Large intestine (tissue), 3 donors: ENCODE results near the gene SEPTIN10. TPM values are rescaled to one million over a fixed set of nuclear protein-coding genes. Genes with fewer than 3 reads are reported as not detected.

ENCODE experiments used
- DNase-seq, 2 donors: peaks; one replicate each; pipeline versions ENCODE4 v3.0.0 to v3.0.0-alpha.2; 2013
- H3K27ac ChIP-seq: one replicate; pipeline ENCODE4 v1.5.1; 2013; ENCODE audit warnings: low read length
- H3K27me3 ChIP-seq: 2 replicates; pipeline ENCODE4 v1.6.1; 2013; ENCODE audit warnings: low read length; ENCODE audit not compliant: control insufficient read depth, insufficient read depth
- H3K36me3 ChIP-seq: 2 replicates; pipeline ENCODE4 v1.6.1; 2013; ENCODE audit warnings: low read length; ENCODE audit not compliant: control insufficient read depth, insufficient read depth
- H3K4me1 ChIP-seq: one replicate; pipeline ENCODE4 v1.6.1; 2013; ENCODE audit warnings: low read length; ENCODE audit not compliant: control insufficient read depth, insufficient read depth
- H3K4me3 ChIP-seq: one replicate; pipeline ENCODE4 v1.5.1; 2013; ENCODE audit warnings: low read length
- H3K9me3 ChIP-seq: one replicate; pipeline ENCODE4 v1.6.1; 2013; ENCODE audit warnings: mild to moderate bottlenecking, low read depth, low read length, moderate library complexity; ENCODE audit not compliant: control insufficient read depth
- WGBS: methylation state at CpG from one replicate; pipeline ENCODE4 v1.1.5; 2013; ENCODE audit warnings: low lambda C conversion rate; ENCODE audit not compliant: insufficient coverage; 5-methylcytosine and 5-hydroxymethylcytosine counted together
- polyA plus RNA-seq: library from polyadenylated mRNA; unstranded; fragments of 120-200 nt; gene quantifications from one replicate; pipeline ENCODE4 v1.2.1, GENCODE V29; 2013

The SEPTIN10 gene
- polyA plus RNA-seq, 1 donor: 67.4 TPM

DNA sequence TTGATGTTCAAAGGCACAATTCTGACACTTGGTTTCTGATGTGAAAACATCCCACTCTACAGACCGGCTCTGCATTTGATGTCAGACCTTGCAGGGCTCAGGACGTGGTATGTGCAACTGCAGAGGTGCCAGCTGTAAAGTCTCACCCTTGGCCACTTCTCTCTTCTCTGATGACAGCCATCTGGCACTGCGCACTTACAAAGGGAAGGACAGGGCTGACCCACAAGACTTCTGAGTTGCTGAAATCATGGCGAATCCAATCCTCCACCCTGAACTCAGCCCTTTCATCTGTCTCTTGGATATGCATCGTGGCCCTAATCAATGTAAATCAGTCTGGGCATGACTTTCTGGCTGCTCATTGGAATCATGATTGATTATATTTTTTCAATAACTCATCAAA lies 82.5 kb downstream of the SEPTIN10 start:
- Histone ChIP-seq H3K27ac (no peak overlapping the region), H3K27me3 (peaks cover 5% of the 10 kb centered on the region), H3K9me3 (no peaks in the 10 kb centered on the region), H3K4me3 (no peak overlapping the region), H3K4me1 (peaks cover 6% of the 10 kb centered on the region), H3K36me3 (no peaks in the 10 kb centered on the region)
- no peak for DNase-seq
- 100% methylated on average over 1 of the region's 5 CpGs for WGBS

GRCh38 chr2:109530712-109531111 lies 83.1 kb downstream of the SEPTIN10 start:
- whole genome bisulfite sequencing: no CpG with 5 or more reads among the region's 6 CpGs
- H3K27ac ChIP-seq: no peak overlapping the region
- no peaks in the 10 kb centered on the region for H3K36me3 ChIP-seq
- peaks cover 5% of the 10 kb centered on the region for H3K27me3 ChIP-seq
- no peaks in the 10 kb centered on the region for H3K9me3 ChIP-seq
- no peak for DNase-seq
- H3K4me1 ChIP-seq: peaks cover 5% of the 10 kb centered on the region
- no peak overlapping the region for H3K4me3 ChIP-seq

DNA sequence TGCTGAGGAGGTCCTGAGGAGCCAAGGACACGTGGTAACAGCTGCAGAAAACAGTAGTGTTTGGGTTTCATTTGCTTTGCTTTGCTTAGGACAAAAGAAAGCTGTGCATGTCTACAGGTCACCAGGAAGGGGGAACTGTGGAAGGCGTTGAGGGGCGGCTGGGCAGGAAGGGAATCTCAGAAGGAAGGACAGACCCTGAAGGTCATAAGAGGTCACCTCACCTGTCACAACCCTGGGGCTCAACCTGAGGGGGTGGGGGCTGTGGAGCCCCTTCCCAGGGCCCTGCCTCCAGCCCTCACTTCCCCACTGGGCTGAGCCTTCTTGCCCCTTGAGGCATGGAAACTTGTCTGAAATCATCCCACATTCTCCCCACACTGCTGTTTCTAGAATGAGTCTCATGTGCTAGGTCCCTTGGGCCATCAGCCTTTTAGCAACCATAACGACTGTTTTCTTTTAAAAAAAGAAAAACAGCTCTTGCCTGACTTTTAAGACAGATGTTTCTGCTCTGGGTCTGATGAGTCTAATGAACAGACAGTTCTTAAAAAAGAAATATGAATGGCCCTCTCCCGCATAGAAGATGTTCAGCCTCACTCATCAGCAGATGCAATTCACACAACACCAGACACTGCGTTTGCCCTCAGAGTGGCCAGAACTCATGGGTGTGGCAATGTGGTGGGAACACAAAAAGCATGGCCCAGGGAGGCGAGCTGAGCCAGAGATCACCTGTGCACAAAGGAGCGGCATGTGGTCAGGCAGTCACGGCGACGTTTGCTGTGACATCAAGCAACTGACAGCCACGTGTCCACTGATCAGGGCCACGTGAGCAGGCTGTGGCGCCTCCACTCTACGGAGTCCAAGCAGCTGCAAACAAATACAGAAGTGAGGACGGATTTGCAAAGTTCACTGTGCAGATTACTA lies 84.0 kb downstream of the SEPTIN10 start:
- 91% methylated on average over 3 of the region's 16 CpGs for WGBS
- Histone ChIP-seq H3K36me3 (no peaks in the 10 kb centered on the region), H3K9me3 (no peaks in the 10 kb centered on the region), H3K27ac (no peak overlapping the region), H3K27me3 (peaks cover 5% of the 10 kb centered on the region), H3K4me1 (no peaks in the 10 kb centered on the region), H3K4me3 (no peak overlapping the region)
- no peak for DNase-seq

GRCh38 chr2:109528811-109529501 lies 84.8 kb downstream of the SEPTIN10 start:
- DNase-seq: no peak

GRCh38 chr2:109527846-109528705 lies 85.7 kb downstream of the SEPTIN10 start:
- no CpG with 5 or more reads among the region's 16 CpGs for WGBS
- no peak for DNase-seq

More at GRCh38 chr2:109528811-109529501, 84.8 kb downstream of the SEPTIN10 start:
- no peaks in the 10 kb centered on the region for H3K4me1 ChIP-seq
- no peak overlapping the region for H3K4me3 ChIP-seq
- no peaks in the 10 kb centered on the region for H3K9me3 ChIP-seq
- H3K27ac ChIP-seq: no peak overlapping the region
- H3K27me3 ChIP-seq: peaks cover 5% of the 10 kb centered on the region
- no CpG with 5 or more reads among the region's 21 CpGs for WGBS
- H3K36me3 ChIP-seq: no peaks in the 10 kb centered on the region

DNA sequence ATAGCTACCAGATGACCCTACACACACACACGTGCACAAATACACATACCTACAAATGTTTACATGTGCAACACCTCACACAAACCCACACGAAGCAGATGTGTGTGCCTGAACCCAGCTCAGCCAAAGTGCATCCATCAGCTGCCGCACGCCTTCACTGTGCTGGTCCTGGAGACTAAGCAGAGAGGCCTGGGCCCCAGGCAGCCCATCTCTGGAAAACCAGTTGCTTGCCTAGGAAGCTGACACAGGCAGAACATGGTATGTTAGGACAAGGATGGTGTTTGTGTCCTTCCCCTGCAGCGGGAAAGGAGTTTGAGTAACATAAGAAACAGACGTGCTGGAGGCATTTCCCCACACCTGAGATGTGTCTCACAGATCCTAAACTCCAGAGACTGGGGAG lies 86.7 kb downstream of the SEPTIN10 start:
- Histone ChIP-seq H3K27ac (no peak overlapping the region), H3K4me1 (no peaks in the 10 kb centered on the region), H3K36me3 (no peaks in the 10 kb centered on the region), H3K4me3 (no peak overlapping the region), H3K9me3 (no peaks in the 10 kb centered on the region), H3K27me3 (peaks cover 5% of the 10 kb centered on the region)
- DNase-seq: no peak
- WGBS: no CpG with 5 or more reads among the region's 6 CpGs

More at GRCh38 chr2:109527846-109528705, 85.7 kb downstream of the SEPTIN10 start:
- Histone ChIP-seq H3K4me1 (no peaks in the 10 kb centered on the region), H3K27ac (no peak overlapping the region), H3K36me3 (no peaks in the 10 kb centered on the region), H3K27me3 (peaks cover 5% of the 10 kb centered on the region), H3K9me3 (no peaks in the 10 kb centered on the region), H3K4me3 (no peak overlapping the region)

DNA sequence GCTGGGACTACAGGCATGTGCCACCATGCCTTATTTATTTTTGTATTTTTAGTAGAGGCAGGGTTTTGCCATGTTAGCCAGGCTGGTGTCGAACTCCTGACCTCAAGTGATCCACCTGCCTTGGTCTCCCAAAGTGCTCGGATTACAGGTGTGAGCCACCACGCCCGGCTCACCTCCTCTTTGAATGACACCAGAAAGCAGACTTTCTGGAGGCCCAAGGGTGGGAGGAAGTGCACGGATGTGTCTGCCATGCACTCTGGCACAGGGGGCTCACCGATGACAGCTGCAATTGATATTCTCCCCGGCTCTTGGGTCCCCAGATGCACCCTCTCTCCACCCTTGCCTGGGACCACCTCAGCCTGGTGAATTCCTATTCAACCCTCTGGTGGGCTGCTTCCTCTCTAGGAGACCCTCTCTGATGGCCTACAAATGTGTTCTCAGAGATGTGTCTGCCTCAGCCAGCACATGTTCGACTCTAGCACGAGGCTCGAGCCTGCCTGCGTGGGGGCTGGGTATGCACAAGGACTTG lies 87.3 kb downstream of the SEPTIN10 start:
- Histone ChIP-seq H3K27ac (no peak overlapping the region), H3K4me3 (no peak overlapping the region), H3K9me3 (no peaks in the 10 kb centered on the region), H3K4me1 (peaks cover 4% of the 10 kb centered on the region), H3K27me3 (peaks cover 2% of the 10 kb centered on the region), H3K36me3 (no peaks in the 10 kb centered on the region)
- no CpG with 5 or more reads among the region's 11 CpGs for WGBS
- DNase-seq: no peak

DNA sequence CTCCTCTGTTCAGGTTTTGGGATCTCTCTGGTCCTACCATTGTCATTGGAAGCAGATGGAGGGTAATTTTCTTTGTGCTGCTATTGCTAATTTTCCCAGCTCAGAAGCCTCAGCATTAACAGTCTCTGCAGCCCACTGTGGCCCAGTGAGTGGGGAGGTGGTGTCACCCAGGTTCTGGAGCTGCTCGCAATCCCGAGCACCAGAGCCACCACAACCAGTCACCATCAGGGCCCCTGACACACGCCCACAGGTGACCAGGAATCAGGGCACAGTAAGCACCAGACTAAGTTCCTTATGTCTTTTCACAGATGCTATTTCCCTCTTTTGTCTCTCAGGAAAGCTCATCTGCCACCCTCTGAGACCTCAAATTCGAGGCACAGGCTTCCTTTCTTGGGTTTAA lies 87.9 kb downstream of the SEPTIN10 start:
- Histone ChIP-seq H3K4me1 (peaks cover 4% of the 10 kb centered on the region), H3K9me3 (no peaks in the 10 kb centered on the region), H3K27ac (no peak overlapping the region), H3K36me3 (no peaks in the 10 kb centered on the region), H3K27me3 (peaks cover under 1% of the 10 kb centered on the region), H3K4me3 (no peak overlapping the region)
- no peak for DNase-seq
- WGBS: no CpG with 5 or more reads among the region's 4 CpGs

GRCh38 chr2:109523536-109524361 lies 90.0 kb downstream of the SEPTIN10 start:
- Histone ChIP-seq H3K9me3 (no peaks in the 10 kb centered on the region), H3K27ac (no peak overlapping the region), H3K4me3 (no peak overlapping the region), H3K36me3 (no peaks in the 10 kb centered on the region), H3K27me3 (no peaks in the 10 kb centered on the region), H3K4me1 (peaks cover 4% of the 10 kb centered on the region)
- DNase-seq: peak in 1 of 2 donors; percentile 33
- WGBS: no CpG with 5 or more reads among the region's 13 CpGs
